Stimulated activated CD8-positive, alpha-beta memory T cell treated with anti-CD3 and anti-CD28 coated beads, Interleukin-12 subunit alpha, Interleukin-12 subunit beta, amount 100 ng/mL, for 4 hours (primary cell): Measurements from ENCODE around the gene CLINT1.
"Not testable (repeated sequence)": the region's sequence is repeated elsewhere in the genome, so short reads cannot be mapped to it uniquely, and the experiment has no call there.

ENCODE experiments used
- DNase-seq: peaks from one replicate; pipeline ENCODE4 v3.0.0-alpha.2; 2020; ENCODE audit warnings: low read depth

The CLINT1 gene

GRCh38 chr5:157862183-157862851 is 3.4 kb upstream of the CLINT1 start:
- DNase-seq: no peak

GRCh38 chr5:157860898-157861890 is 2.2 kb upstream of the CLINT1 start:
- no peak for DNase-seq

GRCh38 chr5:157859227-157859575 is 256 bp upstream of the CLINT1 start:
- no peak for DNase-seq

- no peak for DNase-seq
Observed at GRCh38 chr5:157857816-157858526, 974 bp downstream of the CLINT1 start.

GRCh38 chr5:157855404-157855994 is 3.4 kb downstream of the CLINT1 start:
- no peak for DNase-seq

- DNase-seq: not testable (repeated sequence)
Observed at GRCh38 chr5:157853365-157853764, 5.6 kb downstream of the CLINT1 start.

GRCh38 chr5:157845914-157846598 is 12.9 kb downstream of the CLINT1 start:
- no peak for DNase-seq

GRCh38 chr5:157842787-157843186 is 16.2 kb downstream of the CLINT1 start:
- DNase-seq: no peak

GRCh38 chr5:157842185-157842584 is 16.8 kb downstream of the CLINT1 start:
- DNase-seq: no peak

GRCh38 chr5:157839157-157839795 is 19.7 kb downstream of the CLINT1 start:
- DNase-seq: no peak

GRCh38 chr5:157836121-157836753 is 22.7 kb downstream of the CLINT1 start:
- no peak for DNase-seq

GRCh38 chr5:157835041-157835440 is 23.9 kb downstream of the CLINT1 start:
- DNase-seq: no peak

GRCh38 chr5:157828944-157829639 is 29.9 kb downstream of the CLINT1 start:
- DNase-seq: no peak

- DNase-seq: no peak
Observed at GRCh38 chr5:157828105-157828943, 30.6 kb downstream of the CLINT1 start.

- DNase-seq: no peak
Observed at GRCh38 chr5:157827423-157827822, 31.5 kb downstream of the CLINT1 start.

- no peak for DNase-seq
Observed at GRCh38 chr5:157823655-157824054, 35.3 kb downstream of the CLINT1 start.

GRCh38 chr5:157821822-157822622 is 36.9 kb downstream of the CLINT1 start:
- no peak for DNase-seq

GRCh38 chr5:157821405-157821804 is 37.5 kb downstream of the CLINT1 start:
- DNase-seq: no peak
